ENCODE data around the gene PRRT1B. TPM values are rescaled to one million over a fixed set of nuclear protein-coding genes. Genes with fewer than 3 reads are reported as not detected.
"Not testable (repeated sequence)": the region's sequence is repeated elsewhere in the genome, so short reads cannot be mapped to it uniquely, and the experiment has no call there.

The PRRT1B gene
- polyA plus RNA-seq, 2 of the 4 experiments (the other 2 are of a cell fraction): 0.79 to 0.80 TPM

GRCh38 chr9:131513177-131513576, 32.1 kb upstream of the PRRT1B start:
- 91% methylated on average over 15 of the region's 15 CpGs for WGBS (ENCODE audit: missing lambda C conversion rate)
- ChIA-PET POLR2A (no interaction called here), CTCF (interaction anchor here (0.9 kb wide), 2 partner anchors 15 to 23 kb away, joined by 3 read pairs; no protein-coding TSS in a partner anchor)
- no peak for FAIRE-seq
- no peak overlapping the region for H3K27ac ChIP-seq
- no peak for ATAC-seq
- H3K4me2 ChIP-seq: no peak overlapping the region
- DNase-seq (ENCODE audit: low read depth in 1 of 2, low spot score in 1 of 2): no peak
- TF ChIP-seq HOXB13 (CRISPR knock-in tag; IDR thresholded peaks at IDR 0.05; ENCODE audit: low read depth) (no peak), BCL3 (IDR thresholded peaks at IDR 0.05) (no peak), ZC3H11A (IDR thresholded peaks at IDR 0.05) (no peak), CHD2 (IDR thresholded peaks at IDR 0.05; ENCODE audit: low read length, partially characterized antibody) (no peak), HES2 (IDR thresholded peaks at IDR 0.05) (no peak), KDM1A (IDR thresholded peaks at IDR 0.05; ENCODE audit: low read depth) (no peak), TP53 (CRISPR knock-in tag; IDR thresholded peaks at IDR 0.05) (no peak), EP300 (IDR thresholded peaks at IDR 0.05) (no peak), HDAC2 (IDR thresholded peaks at IDR 0.05) (no peak), RCOR1 (IDR thresholded peaks at IDR 0.05; ENCODE audit: low read depth, low read length) (no peak), GATA3 (IDR thresholded peaks at IDR 0.05; ENCODE audit: borderline replicate concordance) (no peak), CEBPB (IDR thresholded peaks at IDR 0.05) (no peak), MAFK (IDR thresholded peaks at IDR 0.05; ENCODE audit: partially characterized antibody) (no peak), RFX5 (IDR thresholded peaks at IDR 0.05) (no peak)
- H3K4me1 ChIP-seq: no peaks in the 10 kb centered on the region
- H3K4me3 ChIP-seq: no peak overlapping the region
- no peaks in the 10 kb centered on the region for H3K9me3 ChIP-seq

DNA sequence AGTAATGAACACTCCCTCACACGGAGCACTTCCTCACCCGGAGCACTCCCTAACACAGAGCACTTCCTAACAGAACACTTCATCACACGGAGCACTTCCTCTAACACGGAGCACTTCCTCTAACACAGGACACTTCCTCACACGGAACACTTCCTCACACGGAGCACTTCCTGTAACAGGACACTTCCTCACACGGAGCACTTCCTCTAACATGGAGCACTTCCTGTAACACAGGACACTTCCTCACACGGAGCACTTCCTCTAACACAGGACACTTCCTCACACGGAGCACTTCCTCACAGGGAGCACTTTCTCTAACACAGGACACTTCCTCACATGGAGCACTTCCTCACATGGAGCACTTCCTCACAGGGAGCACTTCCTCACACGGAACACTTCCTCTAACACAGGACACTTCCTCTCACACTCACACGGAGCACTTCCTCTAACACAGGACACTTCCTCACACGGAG, 29.7 kb upstream of the PRRT1B start:
- CTCF ChIA-PET; DNase-seq (ENCODE audit: low read depth in 1 of 2, low spot score in 1 of 2); ATAC-seq; H3K4me1 ChIP-seq; H3K4me3 ChIP-seq; FAIRE-seq; H3K9me3 ChIP-seq; POLR2A ChIA-PET; H3K27ac ChIP-seq; H3K4me2 ChIP-seq: not testable (repeated sequence)
- 90% methylated on average over 7 of the region's 12 CpGs for WGBS (ENCODE audit: missing lambda C conversion rate)

- Histone ChIP-seq H3K9me3 (no peaks in the 10 kb centered on the region), H3K27ac (no peak overlapping the region), H3K4me2 (no peak overlapping the region), H3K4me3 (no peak overlapping the region), H3K4me1 (no peaks in the 10 kb centered on the region)
- DNase-seq (ENCODE audit: low read depth in 1 of 2, low spot score in 1 of 2) (no peak), FAIRE-seq (no peak), ATAC-seq (no peak)
- WGBS (ENCODE audit: missing lambda C conversion rate): 87% methylated on average over 14 of the region's 15 CpGs
- TF ChIP-seq POLR2AphosphoS2 (conservative IDR thresholded peaks at IDR 0.05; ENCODE audit: low read length) (no peak), CHD2 (IDR thresholded peaks at IDR 0.05; ENCODE audit: low read length, partially characterized antibody) (no peak), BCL3 (IDR thresholded peaks at IDR 0.05) (no peak), USF2 (IDR thresholded peaks at IDR 0.05) (no peak), ZFP36 (IDR thresholded peaks at IDR 0.05; ENCODE audit: borderline replicate concordance, partially characterized antibody) (no peak), HDAC2 (IDR thresholded peaks at IDR 0.05) (no peak), KDM1A (IDR thresholded peaks at IDR 0.05; ENCODE audit: low read depth) (no peak), ZC3H11A (IDR thresholded peaks at IDR 0.05) (no peak), RARB (CRISPR knock-in tag; IDR thresholded peaks at IDR 0.05) (no peak), MAZ (IDR thresholded peaks at IDR 0.05; ENCODE audit: borderline replicate concordance, low read depth, low read length) (no peak), NR3C1 (IDR thresholded peaks at IDR 0.05) (no peak), HOXB13 (CRISPR knock-in tag; IDR thresholded peaks at IDR 0.05; ENCODE audit: low read depth) (no peak), FOXS1 (CRISPR knock-in tag; IDR thresholded peaks at IDR 0.05) (no peak)
- ChIA-PET POLR2A (no interaction called here), CTCF (no interaction called here)
Measured at GRCh38 chr9:131516100-131516499, 29.2 kb upstream of the PRRT1B start.
